Mesendoderm (in vitro differentiated cells): ENCODE measurements around the gene CLSTN2. TPM values are rescaled to one million over a fixed set of nuclear protein-coding genes. Genes with fewer than 3 reads are reported as not detected.

Source experiments
- DNase-seq: peaks from one replicate; pipeline ENCODE4 v3.0.0; 2013
- H2AK5ac ChIP-seq: 2 replicates; pipeline ENCODE4 v1.6.1; 2013; ENCODE audit warnings: low read length, inconsistent platforms
- H2BK120ac ChIP-seq: 2 replicates; pipeline ENCODE4 v1.6.1; 2013; ENCODE audit warnings: low read depth, mild to moderate bottlenecking, low read length, moderate library complexity, mixed read lengths
- H2BK15ac ChIP-seq: replicated peaks from 2 replicates; pipeline ENCODE4 v1.6.1; 2013; ENCODE audit warnings: low read depth, mild to moderate bottlenecking, moderate library complexity
- H2BK5ac ChIP-seq: 2 replicates; pipeline ENCODE4 v1.6.1; 2013; ENCODE audit warnings: low read length, inconsistent platforms
- H3K18ac ChIP-seq: 2 replicates; pipeline ENCODE4 v1.6.1; 2013; ENCODE audit warnings: mild to moderate bottlenecking, low read length, mixed read lengths
- H3K23ac ChIP-seq: one replicate; pipeline ENCODE4 v1.6.1; 2013; ENCODE audit warnings: low read length
- H3K27ac ChIP-seq: 2 replicates; pipeline ENCODE4 v1.5.1; 2013; ENCODE audit warnings: low read depth, mild to moderate bottlenecking, inconsistent platforms, low read length, moderate library complexity
- H3K27me3 ChIP-seq: 2 replicates; pipeline ENCODE4 v1.6.1; 2013; ENCODE audit warnings: low read length, control low read depth, mild to moderate bottlenecking, inconsistent platforms; ENCODE audit not compliant: insufficient read depth, poor library complexity
- H3K36me3 ChIP-seq: 2 replicates; pipeline ENCODE4 v1.6.1; 2013; ENCODE audit warnings: low read length, inconsistent platforms; ENCODE audit not compliant: control insufficient read depth, insufficient read depth
- H3K4ac ChIP-seq: one replicate; pipeline ENCODE4 v1.6.1; 2013; ENCODE audit warnings: low read depth, mild to moderate bottlenecking, low read length, moderate library complexity
- H3K4me1 ChIP-seq: 2 replicates; pipeline ENCODE4 v1.6.1; 2013; ENCODE audit warnings: low read depth, low read length, inconsistent platforms; ENCODE audit not compliant: control insufficient read depth
- H3K4me2 ChIP-seq: 2 replicates; pipeline ENCODE4 v1.6.1; 2013; ENCODE audit warnings: low read length
- H3K4me3 ChIP-seq: 2 replicates; pipeline ENCODE4 v1.5.1; 2013; ENCODE audit warnings: mild to moderate bottlenecking, low read length
- H3K56ac ChIP-seq: one replicate; pipeline ENCODE4 v1.6.1; 2013; ENCODE audit warnings: low read length
- H3K79me1 ChIP-seq: 2 replicates; pipeline ENCODE4 v1.6.1; 2013; ENCODE audit warnings: low read length, inconsistent platforms
- H3K79me2 ChIP-seq: 2 replicates; pipeline ENCODE4 v1.6.1; 2013; ENCODE audit warnings: mild to moderate bottlenecking, low read length; ENCODE audit not compliant: control insufficient read depth, insufficient read depth
- H3K9ac ChIP-seq: 2 replicates; pipeline ENCODE4 v1.6.1; 2013; ENCODE audit warnings: low read length, inconsistent platforms
- H4K5ac ChIP-seq: one replicate; pipeline ENCODE4 v1.6.1; 2013; ENCODE audit warnings: low read length
- H4K8ac ChIP-seq: one replicate; pipeline ENCODE4 v1.6.1; 2013; ENCODE audit warnings: low read depth, mild to moderate bottlenecking, control low read depth, low read length, moderate library complexity
- WGBS: extraction: QIAGEN DNeasy Blood & Tissue Kit; methylation state at CpG from one replicate; pipeline ENCODE4 v1.1.7; 2013; ENCODE audit warnings: low lambda C conversion rate, missing lambda C conversion rate; ENCODE audit not compliant: insufficient coverage; ENCODE audit errors: extremely low coverage; 5-methylcytosine and 5-hydroxymethylcytosine counted together
- small RNA-seq: library from polyadenylated mRNA; stranded (forward); fragments of <200 nt; extraction: miRNeasy Mini kit (QIAGEN cat#:217004); gene quantifications from one replicate; pipeline ENCODE3, GENCODE V24; 2013; ENCODE audit not compliant: insufficient read depth

Gene CLSTN2

DNA sequence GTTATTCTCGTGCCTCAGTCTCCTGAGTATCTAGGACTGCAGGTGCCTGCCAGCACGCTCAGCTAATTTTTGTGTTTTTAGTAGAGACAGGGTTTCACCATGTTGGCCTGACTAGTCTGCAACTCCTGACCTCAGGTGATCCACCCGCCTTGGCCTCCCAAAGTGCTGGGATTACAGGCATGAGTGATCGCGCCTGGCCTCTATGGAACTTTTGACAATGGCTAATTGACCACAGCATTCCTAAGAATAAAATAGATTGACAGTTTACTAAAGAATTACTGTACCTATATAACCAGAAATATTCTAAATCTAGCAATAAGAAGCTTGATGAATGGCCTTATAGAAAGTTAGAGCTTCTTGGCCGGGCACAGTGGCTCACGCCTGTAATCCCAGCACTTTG is 691.9 kb downstream of the CLSTN2 start:
- Histone ChIP-seq H3K79me1 (no peaks in the 10 kb centered on the region), H2AK5ac (no peak overlapping the region), H3K18ac (no peak overlapping the region), H2BK15ac (no peak overlapping the region), H3K4me3 (no peak overlapping the region), H3K79me2 (no peaks in the 10 kb centered on the region), H3K27me3 (no peaks in the 10 kb centered on the region), H4K5ac (no peak overlapping the region), H3K56ac (no peak overlapping the region), H3K27ac (no peak overlapping the region), H2BK5ac (no peak overlapping the region), H3K36me3 (no peaks in the 10 kb centered on the region), H4K8ac (no peak overlapping the region), H3K9ac (no peak overlapping the region), H3K4me2 (no peak overlapping the region), H2BK120ac (no peak overlapping the region), H3K23ac (no peak overlapping the region), H3K4ac (no peak overlapping the region), H3K4me1 (no peaks in the 10 kb centered on the region)
- DNase-seq: no peak
- no CpG with 5 or more reads among the region's 7 CpGs for WGBS

Small RNA genes lying within 50 kb of the gene (small RNA-seq; reads per million reads assigned to genes)
- gene AC048346.1: not detected
